IMR-90 (cell line): ENCODE measurements around the gene TRAPPC4. TPM values are rescaled to one million over a fixed set of nuclear protein-coding genes. Genes with fewer than 3 reads are reported as not detected.

Experiments used
- ATAC-seq: fragments of 200-7000 bp; cut with Tn5 transposase; 2 replicates; pipeline ENCODE4 v1.9.1; 2020; ENCODE audit warnings: low read depth, mild to moderate bottlenecking, moderate library complexity
- BruUV-seq: library from RNA; stranded (reverse); fragments of 400-500 nt; replicated peaks from 2 replicates; lab custom pipeline; 2021; lab: Mats Ljungman, UMichigan
- CTCF ChIA-PET: fragments of 300-600 bp; formaldehyde crosslinking; extraction: SDS; loops from one replicate; lab custom pipeline; 2021; ENCODE audit warnings: antibody characterized with exemption; lab: Yijun Ruan, JAX
- POLR2A ChIA-PET: fragments of 300-600 bp; sonication (Branson Sonifier 250); formaldehyde crosslinking; loops from one replicate; lab custom pipeline; 2022; ENCODE audit warnings: antibody characterized with exemption; ENCODE audit not compliant: unreplicated experiment; lab: Charles Lee
- DNase-seq: peaks from one replicate; pipeline ENCODE4 v3.0.0; 2013
- H2AFZ ChIP-seq: replicated peaks from 2 replicates; pipeline ENCODE3; 2013; ENCODE audit warnings: low read length, mild to moderate bottlenecking; ENCODE audit not compliant: poor library complexity
- H2AK5ac ChIP-seq: 2 replicates; pipeline ENCODE4 v1.6.1; 2013; ENCODE audit warnings: low read depth, low read length, inconsistent platforms
- H2AK9ac ChIP-seq: replicated peaks from 2 replicates; pipeline ENCODE3; 2013; ENCODE audit warnings: mild to moderate bottlenecking, low read depth, low read length, moderate library complexity; ENCODE audit not compliant: poor library complexity
- H2BK120ac ChIP-seq: 2 replicates; pipeline ENCODE4 v1.6.1; 2013; ENCODE audit warnings: low read depth, low read length, inconsistent platforms
- H2BK15ac ChIP-seq: 3 replicates; pipeline ENCODE4 v1.6.1; 2013; ENCODE audit warnings: low read depth, low read length, inconsistent platforms
- H2BK20ac ChIP-seq: 2 replicates; pipeline ENCODE4 v1.6.1; 2013; ENCODE audit warnings: low read depth, mild to moderate bottlenecking, inconsistent platforms, low read length, moderate library complexity
- H2BK5ac ChIP-seq: 2 replicates; pipeline ENCODE4 v1.6.1; 2013; ENCODE audit warnings: mild to moderate bottlenecking, low read depth, low read length, inconsistent platforms; ENCODE audit not compliant: poor library complexity, severe bottlenecking
- H3K14ac ChIP-seq: replicated peaks from 2 replicates; pipeline ENCODE4 v1.6.1; 2013; ENCODE audit warnings: low read depth, low read length, inconsistent platforms
- H3K18ac ChIP-seq: 2 replicates; pipeline ENCODE4 v1.6.1; 2013; ENCODE audit warnings: low read depth, low read length, control low read depth
- H3K23ac ChIP-seq: 2 replicates; pipeline ENCODE4 v1.6.1; 2013; ENCODE audit warnings: low read depth, low read length, inconsistent platforms
- H3K27ac ChIP-seq: 2 replicates; pipeline ENCODE4 v1.5.1; 2013; ENCODE audit warnings: mild to moderate bottlenecking, control low read depth, low read length; ENCODE audit not compliant: insufficient read depth
- H3K27me3 ChIP-seq: 2 replicates; pipeline ENCODE4 v1.6.1; 2013; ENCODE audit warnings: low read length; ENCODE audit not compliant: control insufficient read depth, insufficient read depth
- H3K36me3 ChIP-seq: 2 replicates; pipeline ENCODE4 v1.6.1; 2013; ENCODE audit warnings: low read length, mixed read lengths; ENCODE audit not compliant: control insufficient read depth, insufficient read depth
- H3K4ac ChIP-seq: 2 replicates; pipeline ENCODE4 v1.6.1; 2013; ENCODE audit warnings: low read depth, low read length, inconsistent platforms
- H3K4me1 ChIP-seq: 2 replicates; pipeline ENCODE4 v1.6.1; 2013; ENCODE audit warnings: low read length, mixed read lengths; ENCODE audit not compliant: control insufficient read depth, insufficient read depth
- H3K4me2 ChIP-seq: 2 replicates; pipeline ENCODE4 v1.6.1; 2013; ENCODE audit warnings: low read depth, mild to moderate bottlenecking, control low read depth, low read length, moderate library complexity
- H3K4me3 ChIP-seq: 2 replicates; pipeline ENCODE4 v1.5.1; 2013; ENCODE audit warnings: low read depth, mild to moderate bottlenecking, control low read depth, low read length, moderate library complexity; ENCODE audit not compliant: insufficient read depth
- H3K56ac ChIP-seq: 2 replicates; pipeline ENCODE4 v1.6.1; 2013; ENCODE audit warnings: low read length, inconsistent platforms; ENCODE audit not compliant: insufficient read depth; ENCODE audit errors: extremely low read depth
- H3K79me1 ChIP-seq, 2 experiments: 2 replicates each; pipeline ENCODE4 v1.6.1; 2013; ENCODE audit warnings: low read length in 2 of 2, inconsistent platforms in 1 of 2, low read depth in 1 of 2
- H3K9ac ChIP-seq: 2 replicates; pipeline ENCODE4 v1.6.1; 2013; ENCODE audit warnings: low read depth, low read length, control low read depth
- H3K9me1 ChIP-seq: 2 replicates; pipeline ENCODE4 v1.6.1; 2013; ENCODE audit warnings: low read length, inconsistent platforms; ENCODE audit not compliant: insufficient read depth
- H3K9me3 ChIP-seq: 2 replicates; pipeline ENCODE4 v1.6.1; 2013; ENCODE audit warnings: low read length; ENCODE audit not compliant: control insufficient read depth, insufficient read depth
- H4K20me1 ChIP-seq: 2 replicates; pipeline ENCODE4 v1.6.1; 2013; ENCODE audit warnings: low read length, inconsistent platforms; ENCODE audit not compliant: insufficient read depth
- H4K5ac ChIP-seq: 2 replicates; pipeline ENCODE4 v1.6.1; 2013; ENCODE audit warnings: mild to moderate bottlenecking, low read depth, low read length, control low read depth
- H4K8ac ChIP-seq, 2 experiments: 2 replicates each; pipeline ENCODE4 v1.6.1; 2013; ENCODE audit warnings: low read depth in 2 of 2, low read length in 2 of 2, control low read depth in 1 of 2, inconsistent platforms in 1 of 2
- H4K91ac ChIP-seq: 2 replicates; pipeline ENCODE4 v1.6.1; 2013; ENCODE audit warnings: low read depth, low read length, inconsistent platforms; ENCODE audit not compliant: insufficient read depth
- CTCF ChIP-seq: conservative IDR thresholded peaks from 2 replicates; pipeline ENCODE4 v1.5.1; 2012; ENCODE audit warnings: mild to moderate bottlenecking, low read depth, low read length, improper control_type of control experiment
- MAFK ChIP-seq: IDR thresholded peaks from 2 replicates; pipeline ENCODE4 v1.6.1; 2012; ENCODE audit warnings: low read depth, low read length, improper control_type of control experiment
- MAZ ChIP-seq: IDR thresholded peaks from 2 replicates; pipeline ENCODE4 v1.6.1; 2012; ENCODE audit warnings: low read depth, mild to moderate bottlenecking, low read length, improper control_type of control experiment, moderate library complexity, borderline replicate concordance
- NFE2L2 ChIP-seq: fragments of 150-350 bp; IDR thresholded peaks from 2 replicates; pipeline ENCODE4 v1.6.1; 2016; ENCODE audit warnings: low read depth, mild to moderate bottlenecking, low read length
- RFX5 ChIP-seq: IDR thresholded peaks from 2 replicates; pipeline ENCODE4 v1.8.0; 2012; ENCODE audit warnings: low read depth, mild to moderate bottlenecking, low read length, moderate library complexity
- WGBS, 2 experiments: methylation state at CpG; one replicate each; pipeline versions ENCODE4 v1.1.5 to v1.1.7; 2013; ENCODE audit warnings: missing lambda C conversion rate in 2 of 2; ENCODE audit not compliant: insufficient read length in 1 of 2; ENCODE audit errors: extremely low coverage in 2 of 2; 5-methylcytosine and 5-hydroxymethylcytosine counted together
- dilution Hi-C: fragments of 300-500 bp; cut with HindIII; formaldehyde crosslinking; loops from one replicate; pipeline ENCODE4 v1.14.3; 2018; ENCODE audit warnings: low sequenced_read_pairs; ENCODE audit not compliant: unreplicated experiment
- in situ Hi-C: fragments of 300-500 bp; cut with MboI; formaldehyde crosslinking; loops from 3 replicates; pipeline ENCODE4 v1.14.3; 2019; ENCODE audit warnings: low sequenced_read_pairs, inconsistent platforms, mixed read lengths
- intact Hi-C: fragments of 100-400 bp; cut with micrococcal nuclease; formaldehyde crosslinking; loops from 2 replicates; pipeline ENCODE4 v1.10.0; 2022
- polyA plus RNA-seq, 3 experiments: library from polyadenylated mRNA; depleted of rRNA; stranded (reverse); fragments of >200 nt; gene quantifications; 2 replicates each; pipeline ENCODE4 v1.2.3, GENCODE V29; 2012; ENCODE audit warnings: low replicate concordance in 1 of 3
- total RNA-seq: library from RNA; depleted of rRNA; stranded (reverse); fragments of >200 nt; gene quantifications from 2 replicates; pipeline ENCODE4 v1.2.3, GENCODE V29; 2012

The TRAPPC4 gene
- total and polyA plus RNA-seq, 2 of the 4 experiments (the other 2 are of a cell fraction), result 102 to 162 TPM

GRCh38 chr11:119025978-119026766 lies 7.6 kb downstream of the TRAPPC4 start:
- intact Hi-C loops (no loop called here), in situ Hi-C loops (no loop called here), dilution Hi-C loops (no loop called here)
- peak overlapping the region; percentile 5 for H2AK9ac ChIP-seq
- H3K4me3 ChIP-seq, result no peak overlapping the region
- H3K27ac ChIP-seq, result no peak overlapping the region
- H2BK5ac ChIP-seq, result no peak overlapping the region
- H3K36me3 ChIP-seq, result peaks cover 25% of the 10 kb centered on the region
- POLR2A ChIA-PET, result no interaction called here
- no peak overlapping the region for H2AK5ac ChIP-seq
- H2BK120ac ChIP-seq, result no peak overlapping the region
- no peak overlapping the region for H3K14ac ChIP-seq
- CTCF ChIA-PET, result no interaction called here
- no peak overlapping the region for H4K91ac ChIP-seq
- no peak overlapping the region for H4K8ac ChIP-seq
- no peaks in the 10 kb centered on the region; the same call in 1 of the 2 replicates for H3K9me1 ChIP-seq
- H3K4me2 ChIP-seq, result no peak overlapping the region
- peaks cover 13 to 48% of the 10 kb centered on the region in 2 experiments; a peak in 3 of 4 replicates for H3K79me1 ChIP-seq
- H3K18ac ChIP-seq, result no peak overlapping the region
- H2AFZ ChIP-seq, result no peak overlapping the region
- no peak for DNase-seq
- H3K4ac ChIP-seq, result no peak overlapping the region
- H3K27me3 ChIP-seq, result no peaks in the 10 kb centered on the region
- H4K5ac ChIP-seq, result no peak overlapping the region
- no peaks in the 10 kb centered on the region for H3K4me1 ChIP-seq
- WGBS, 2 experiments, result 86% methylated on average over 6 of the region's 16 CpGs; no CpG with 5 or more reads in 1 of the 2 experiments
- TF ChIP-seq MAFK (no peak), MAZ (no peak), CTCF (no peak), NFE2L2 (no peak), RFX5 (no peak)
- H3K9ac ChIP-seq, result no peak overlapping the region
- H3K23ac ChIP-seq, result no peak overlapping the region
- no peaks in the 10 kb centered on the region; the same call in 1 of the 2 replicates for H4K20me1 ChIP-seq
- ATAC-seq, result no peak
- H2BK20ac ChIP-seq, result no peak overlapping the region
- H2BK15ac ChIP-seq, result no peak overlapping the region
- no peak overlapping the region for H3K56ac ChIP-seq
- no peaks in the 10 kb centered on the region for H3K9me3 ChIP-seq
- no TSS peak for BruUV-seq
